ENCODE results near the gene OR2F1.

The OR2F1 gene

GRCh38 chr7:143931739-143932138 is 22.9 kb upstream of the OR2F1 start:
- DNase-seq (ENCODE audit: low read depth), result no peak
- TF ChIP-seq MYC (IDR thresholded peaks at IDR 0.05; ENCODE audit: low read depth, low read length) (no peak), POLR2A (IDR thresholded peaks at IDR 0.05; ENCODE audit: extremely low read depth, insufficient read length) (no peak), CTCF (IDR thresholded peaks at IDR 0.05; ENCODE audit: low read depth, low read length) (no peak)
- H3K4me3 ChIP-seq (ENCODE audit: low read depth, low read length), result no peak overlapping the region

GRCh38 chr7:143934526-143935325 is 19.9 kb upstream of the OR2F1 start, which contains the start of gene OR2F2:
OR2F2 (plus strand) TSS chr7:143935233; CDS start chr7:143935233, 0 bp downstream.
- DNase-seq (ENCODE audit: low read depth), result no peak
- H3K4me3 ChIP-seq (ENCODE audit: low read depth, low read length), result no peak within 1 kb of the TSS
- TF ChIP-seq POLR2A (IDR thresholded peaks at IDR 0.05; ENCODE audit: extremely low read depth, insufficient read length) (no peak), MAX (IDR thresholded peaks at IDR 0.05; ENCODE audit: low read depth, low read length) (no peak), CTCF (IDR thresholded peaks at IDR 0.05; ENCODE audit: low read depth, low read length) (no peak), MYC (IDR thresholded peaks at IDR 0.05; ENCODE audit: low read depth, low read length) (no peak)

- H3K4me3 ChIP-seq (ENCODE audit: low read depth, low read length), result no peak overlapping the region
- no peak for DNase-seq (ENCODE audit: low read depth)
- TF ChIP-seq MAX (IDR thresholded peaks at IDR 0.05; ENCODE audit: low read depth, low read length), result no peak
- no peak for TF ChIP-seq CTCF (IDR thresholded peaks at IDR 0.05; ENCODE audit: low read depth, low read length)
- no peak for TF ChIP-seq MYC (IDR thresholded peaks at IDR 0.05; ENCODE audit: low read depth, low read length)
- no peak for TF ChIP-seq POLR2A (IDR thresholded peaks at IDR 0.05; ENCODE audit: extremely low read depth, insufficient read length)
Observed at GRCh38 chr7:143936087-143937009, 18.3 kb upstream of the OR2F1 start.

- no peak for DNase-seq (ENCODE audit: low read depth)
- no peak overlapping the region for H3K4me3 ChIP-seq (ENCODE audit: low read depth, low read length)
- no peak for TF ChIP-seq MYC (IDR thresholded peaks at IDR 0.05; ENCODE audit: low read depth, low read length)
- no peak for TF ChIP-seq POLR2A (IDR thresholded peaks at IDR 0.05; ENCODE audit: extremely low read depth, insufficient read length)
Observed at GRCh38 chr7:143938379-143939243, 16.0 kb upstream of the OR2F1 start.

GRCh38 chr7:143945423-143945822 is 9.2 kb upstream of the OR2F1 start:
- DNase-seq (ENCODE audit: low read depth), result no peak
- TF ChIP-seq MAX (IDR thresholded peaks at IDR 0.05; ENCODE audit: low read depth, low read length), result no peak
- TF ChIP-seq CTCF (IDR thresholded peaks at IDR 0.05; ENCODE audit: low read depth, low read length), result no peak
- no peak for TF ChIP-seq POLR2A (IDR thresholded peaks at IDR 0.05; ENCODE audit: extremely low read depth, insufficient read length)
- TF ChIP-seq MYC (IDR thresholded peaks at IDR 0.05; ENCODE audit: low read depth, low read length), result no peak
- no peak overlapping the region for H3K4me3 ChIP-seq (ENCODE audit: low read depth, low read length)
